ENCODE data around the gene HSP90AB1.

HSP90AB1 gene

GRCh38 chr6:44235891-44236516, 10.9 kb upstream of the HSP90AB1 start:
- no peak for DNase-seq

GRCh38 chr6:44237021-44237812, 9.7 kb upstream of the HSP90AB1 start:
- peak; percentile 84 for DNase-seq

GRCh38 chr6:44237813-44238433, 9.0 kb upstream of the HSP90AB1 start:
- peak; percentile 84 for DNase-seq

- no peak for DNase-seq
Measured at GRCh38 chr6:44238687-44239350, 8.1 kb upstream of the HSP90AB1 start.

- no peak for DNase-seq
Measured at GRCh38 chr6:44243345-44243744, 3.6 kb upstream of the HSP90AB1 start.

- DNase-seq, result no peak
Measured at GRCh38 chr6:44245391-44245911, 1.4 kb upstream of the HSP90AB1 start.

- peak; percentile 93 for DNase-seq
Measured at GRCh38 chr6:44245912-44246662, 814 bp upstream of the HSP90AB1 start.

GRCh38 chr6:44247338-44248302, 719 bp downstream of the HSP90AB1 start:
- peak; percentile 88 for DNase-seq

GRCh38 chr6:44248579-44248978, 1.7 kb downstream of the HSP90AB1 start:
- DNase-seq, result no peak

GRCh38 chr6:44249082-44249748, 2.3 kb downstream of the HSP90AB1 start:
- DNase-seq, result no peak

GRCh38 chr6:44250067-44250717, 3.3 kb downstream of the HSP90AB1 start:
- DNase-seq, result no peak

GRCh38 chr6:44250718-44251123, 3.8 kb downstream of the HSP90AB1 start:
- no peak for DNase-seq

- DNase-seq, result no peak
Measured at GRCh38 chr6:44251576-44252524, 4.9 kb downstream of the HSP90AB1 start.

GRCh38 chr6:44253307-44254101, 6.6 kb downstream of the HSP90AB1 start:
- peak; percentile 73 for DNase-seq

GRCh38 chr6:44254191-44255104, 7.5 kb downstream of the HSP90AB1 start:
- peak; percentile 59 for DNase-seq

GRCh38 chr6:44255105-44255808, 8.4 kb downstream of the HSP90AB1 start:
- DNase-seq, result peak; percentile 65
